HepG2 (cell line): ENCODE measurements around the gene SNX2. TPM values are rescaled to one million over a fixed set of nuclear protein-coding genes. Genes with fewer than 3 reads are reported as not detected.
A peak's percentile ranks its signal among the peaks of the same experiment; 100 is the strongest.

Source experiments
- BORCS8-MEF2B ChIP-seq: sonication (generic); formaldehyde crosslinking; IDR thresholded peaks from 2 replicates; pipeline ENCODE4 v1.8.0; 2022; ENCODE audit warnings: mild to moderate bottlenecking, missing genetic modification reagents
- GPN1 ChIP-seq: sonication (generic); formaldehyde crosslinking; IDR thresholded peaks from 2 replicates; pipeline ENCODE4 v1.5.1; 2020; ENCODE audit warnings: missing genetic modification reagents, borderline replicate concordance
- HDAC1 ChIP-seq: sonication (generic); formaldehyde crosslinking; IDR thresholded peaks from 2 replicates; pipeline ENCODE4 v1.5.1; 2020; ENCODE audit warnings: mild to moderate bottlenecking, missing genetic modification reagents
- HOXA5 ChIP-seq: sonication (generic); formaldehyde crosslinking; IDR thresholded peaks from 2 replicates; pipeline ENCODE4 v1.4.0; 2020; ENCODE audit warnings: missing genetic modification reagents
- KLF13 ChIP-seq: sonication (generic); formaldehyde crosslinking; IDR thresholded peaks from 2 replicates; pipeline ENCODE4 v1.4.0; 2020; ENCODE audit warnings: mild to moderate bottlenecking, missing genetic modification reagents
- MATR3 ChIP-seq: sonication (generic); formaldehyde crosslinking; IDR thresholded peaks from 2 replicates; pipeline ENCODE4 v1.4.0; 2020; ENCODE audit warnings: missing genetic modification reagents
- MIER3 ChIP-seq: IDR thresholded peaks from 2 replicates; pipeline ENCODE4 v1.6.1; 2016; ENCODE audit warnings: missing compliant biosample characterization, borderline replicate concordance
- NFKBIZ ChIP-seq: IDR thresholded peaks from 2 replicates; pipeline ENCODE4 v1.6.1; 2018; ENCODE audit warnings: missing genetic modification reagents, missing compliant biosample characterization
- NR1H2 ChIP-seq: sonication (generic); formaldehyde crosslinking; IDR thresholded peaks from 2 replicates; pipeline ENCODE4 v1.8.1; 2022; ENCODE audit warnings: low read depth, missing genetic modification reagents, borderline replicate concordance
- POGZ ChIP-seq: sonication (generic); formaldehyde crosslinking; IDR thresholded peaks from 2 replicates; pipeline ENCODE4 v1.4.0; 2020; ENCODE audit warnings: mild to moderate bottlenecking, missing genetic modification reagents
- RFX3 ChIP-seq: IDR thresholded peaks from 2 replicates; pipeline ENCODE4 v1.6.1; 2016; ENCODE audit warnings: missing biosample characterization, missing genetic modification reagents
- TGIF2 ChIP-seq: IDR thresholded peaks from 2 replicates; pipeline ENCODE4 v1.6.1; 2016; ENCODE audit warnings: control low read depth, missing compliant biosample characterization
- THAP11 ChIP-seq: IDR thresholded peaks from 2 replicates; pipeline ENCODE4 v1.6.1; 2016; ENCODE audit warnings: missing biosample characterization, missing genetic modification reagents
- XRCC5 ChIP-seq: fragments of 200-400 bp; formaldehyde crosslinking; optimal IDR thresholded peaks from 2 replicates; pipeline ENCODE3; 2017; ENCODE audit warnings: mild to moderate bottlenecking, low read length
- ZBTB7A ChIP-seq: sonication (generic); formaldehyde crosslinking; IDR thresholded peaks from 2 replicates; pipeline ENCODE4 v1.8.0; 2022; ENCODE audit warnings: mild to moderate bottlenecking, missing genetic modification reagents
- ZC3H13 ChIP-seq: sonication (generic); formaldehyde crosslinking; IDR thresholded peaks from 2 replicates; pipeline ENCODE4 v1.8.1; 2023; ENCODE audit warnings: mild to moderate bottlenecking, missing genetic modification reagents, moderate library complexity
- ZFP82 ChIP-seq: sonication (generic); formaldehyde crosslinking; IDR thresholded peaks from 2 replicates; pipeline ENCODE4 v1.5.1; 2020; ENCODE audit warnings: mild to moderate bottlenecking, missing genetic modification reagents, borderline replicate concordance
- ZNF124 ChIP-seq: sonication (generic); formaldehyde crosslinking; IDR thresholded peaks from 2 replicates; pipeline ENCODE4 v1.4.0; 2020; ENCODE audit warnings: missing genetic modification reagents
- ZNF138 ChIP-seq: sonication (generic); formaldehyde crosslinking; IDR thresholded peaks from 2 replicates; pipeline ENCODE4 v1.5.0; 2020; ENCODE audit warnings: mild to moderate bottlenecking, low read depth, missing genetic modification reagents
- ZNF34 ChIP-seq: sonication (generic); formaldehyde crosslinking; IDR thresholded peaks from 2 replicates; pipeline ENCODE4 v1.4.0; 2020; ENCODE audit warnings: mild to moderate bottlenecking, missing genetic modification reagents, borderline replicate concordance
- ZNF460 ChIP-seq: sonication (generic); formaldehyde crosslinking; IDR thresholded peaks from 2 replicates; pipeline ENCODE4 v1.5.1; 2020; ENCODE audit warnings: missing genetic modification reagents, mild to moderate bottlenecking, borderline replicate concordance
- ZNF558 ChIP-seq: sonication (generic); formaldehyde crosslinking; IDR thresholded peaks from 2 replicates; pipeline ENCODE4 v1.9.0; 2022; ENCODE audit warnings: mild to moderate bottlenecking, missing genetic modification reagents, borderline replicate concordance
- ZNF577 ChIP-seq: sonication (generic); formaldehyde crosslinking; IDR thresholded peaks from 2 replicates; pipeline ENCODE4 v1.4.0; 2020; ENCODE audit warnings: mild to moderate bottlenecking, low read depth, missing genetic modification reagents, borderline replicate concordance
- ZNF607 ChIP-seq: sonication (generic); formaldehyde crosslinking; IDR thresholded peaks from 2 replicates; pipeline ENCODE4 v1.5.1; 2020; ENCODE audit warnings: missing genetic modification reagents, mild to moderate bottlenecking, borderline replicate concordance
- ZNF709 ChIP-seq: sonication (generic); formaldehyde crosslinking; IDR thresholded peaks from 2 replicates; pipeline ENCODE4 v1.5.0; 2020; ENCODE audit warnings: mild to moderate bottlenecking, missing genetic modification reagents
- polyA plus RNA-seq, 8 experiments: library from polyadenylated mRNA; depleted of rRNA in 3 of 8; stranded (reverse) in 7 of 8; unstranded in 1 of 8; fragments of >200 nt; fragmentation: Illumina TruSeq in 4 of 8; extraction: Trizol in 4 of 8; gene quantifications; 2 replicates each; pipeline versions ENCODE4 v1.2.1 to v1.2.3, GENCODE V29; 2011 to 2016; ENCODE audit warnings: low read depth in 4 of 8, missing spikeins in 1 of 8, mixed read lengths in 1 of 8; ENCODE audit not compliant: insufficient read depth in 1 of 8
- total RNA-seq, 5 experiments: library from RNA; depleted of rRNA; stranded (reverse); fragments of >200 nt; fragmentation: Illumina TruSeq; extraction: Trizol; gene quantifications; 2 replicates each; pipeline ENCODE4 v1.2.3, GENCODE V29; 2016; ENCODE audit warnings: low read depth in 1 of 5
- TF ChIP-seq, protein P1 (sequence below): sonication (generic); formaldehyde crosslinking; IDR thresholded peaks from 2 replicates; pipeline ENCODE4 v1.8.0; 2022; ENCODE audit warnings: low read depth, missing genetic modification reagents
- TF ChIP-seq, protein P2 (sequence below): sonication (generic); formaldehyde crosslinking; IDR thresholded peaks from 2 replicates; pipeline ENCODE4 v1.8.0; 2022; ENCODE audit warnings: mild to moderate bottlenecking, missing genetic modification reagents; ENCODE audit not compliant: insufficient replicate concordance
- TF ChIP-seq, protein P3 (sequence below): sonication (generic); formaldehyde crosslinking; IDR thresholded peaks from 2 replicates; pipeline ENCODE4 v1.8.0; 2022; ENCODE audit warnings: mild to moderate bottlenecking, missing genetic modification reagents

The SNX2 gene
- total and polyA plus RNA-seq, 2 of the 13 experiments (the other 11 are each of a cell fraction or from before 2014, with no cell fraction given), result 26.4 to 78.8 TPM

DNA sequence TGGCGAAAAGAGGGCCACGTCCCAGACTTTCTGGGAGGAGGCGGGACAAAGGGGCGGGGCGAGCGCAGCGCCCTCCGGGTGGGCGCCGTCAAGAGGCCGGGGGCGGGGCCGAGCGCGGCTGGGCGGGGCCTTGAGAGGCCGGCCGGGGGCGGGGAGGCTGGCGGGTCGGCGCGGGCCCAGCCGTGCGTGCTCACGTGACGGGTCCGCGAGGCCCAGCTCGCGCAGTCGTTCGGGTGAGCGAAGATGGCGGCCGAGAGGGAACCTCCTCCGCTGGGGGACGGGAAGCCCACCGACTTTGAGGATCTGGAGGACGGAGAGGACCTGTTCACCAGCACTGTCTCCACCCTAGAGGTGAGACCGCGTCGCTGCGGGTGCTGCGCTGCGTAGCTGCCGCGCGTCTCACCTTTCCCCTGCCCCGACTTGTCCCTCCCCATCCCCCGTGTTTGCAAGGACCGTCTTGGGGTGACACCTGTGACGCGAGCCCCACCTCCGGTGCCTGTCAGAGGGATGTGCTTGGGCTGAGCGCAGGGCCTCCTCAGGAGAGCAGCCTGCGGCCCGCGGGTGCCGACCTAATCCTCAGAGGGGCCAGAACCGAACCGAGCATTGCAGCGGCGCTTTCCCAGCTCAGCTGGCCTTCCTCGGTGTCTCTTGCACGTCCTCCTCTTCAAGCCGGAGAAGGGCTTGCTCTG lies at the start of gene SNX2 (continued):
- TF ChIP-seq ZNF709 (CRISPR knock-in tag) (peak; percentile 65), ZNF607 (CRISPR knock-in tag) (peak; percentile 42; the same call in 1 of the 2 replicates), GPN1 (CRISPR knock-in tag) (no peak), THAP11 (CRISPR knock-in tag) (peak; percentile 56; the same call in 1 of the 2 replicates), ZFP82 (no peak), TGIF2 (peak; percentile 70), ZNF34 (CRISPR knock-in tag) (0 out of 2 replicates have a peak, but pooled peaks have one; percentile 54), RFX3 (no peak), XRCC5 (peak; percentile 28), ZNF124 (CRISPR knock-in tag) (no peak; the same call in 1 of the 2 replicates), KLF13 (CRISPR knock-in tag) (no peak), MIER3 (CRISPR knock-in tag) (no peak), MATR3 (CRISPR knock-in tag) (no peak), ZNF138 (CRISPR knock-in tag) (no peak), HDAC1 (CRISPR knock-in tag) (peak; percentile 73), ZNF558 (CRISPR knock-in tag) (no peak; the same call in 1 of the 2 replicates), POGZ (CRISPR knock-in tag) (peak; percentile 84; the same call in 1 of the 2 replicates), NFKBIZ (CRISPR knock-in tag) (no peak), HOXA5 (peak; percentile 53; the same call in 1 of the 2 replicates), ZBTB7A (CRISPR knock-in tag) (peak; percentile 70; the same call in 1 of the 2 replicates), ZC3H13 (CRISPR knock-in tag) (no peak), ZNF577 (no peak), ZNF460 (CRISPR knock-in tag) (no peak), BORCS8-MEF2B (CRISPR knock-in tag) (peak; percentile 43; the same call in 1 of the 2 replicates), NR1H2 (CRISPR knock-in tag) (no peak)
- TF ChIP-seq, protein P1, sequence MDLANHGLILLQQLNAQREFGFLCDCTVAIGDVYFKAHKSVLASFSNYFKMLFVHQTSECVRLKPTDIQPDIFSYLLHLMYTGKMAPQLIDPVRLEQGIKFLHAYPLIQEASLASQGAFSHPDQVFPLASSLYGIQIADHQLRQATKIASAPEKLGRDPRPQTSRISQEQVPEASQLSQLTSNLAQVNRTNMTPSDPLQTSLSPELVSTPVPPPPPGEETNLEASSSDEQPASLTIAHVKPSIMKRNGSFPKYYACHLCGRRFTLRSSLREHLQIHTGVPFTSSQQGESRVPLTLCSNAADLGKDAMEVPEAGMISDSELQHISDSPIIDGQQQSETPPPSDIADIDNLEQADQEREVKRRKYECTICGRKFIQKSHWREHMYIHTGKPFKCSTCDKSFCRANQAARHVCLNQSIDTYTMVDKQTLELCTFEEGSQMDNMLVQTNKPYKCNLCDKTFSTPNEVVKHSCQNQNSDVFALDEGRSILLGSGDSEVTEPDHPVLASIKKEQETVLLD (CRISPR knock-in tag), result no peak
- TF ChIP-seq, protein P2, sequence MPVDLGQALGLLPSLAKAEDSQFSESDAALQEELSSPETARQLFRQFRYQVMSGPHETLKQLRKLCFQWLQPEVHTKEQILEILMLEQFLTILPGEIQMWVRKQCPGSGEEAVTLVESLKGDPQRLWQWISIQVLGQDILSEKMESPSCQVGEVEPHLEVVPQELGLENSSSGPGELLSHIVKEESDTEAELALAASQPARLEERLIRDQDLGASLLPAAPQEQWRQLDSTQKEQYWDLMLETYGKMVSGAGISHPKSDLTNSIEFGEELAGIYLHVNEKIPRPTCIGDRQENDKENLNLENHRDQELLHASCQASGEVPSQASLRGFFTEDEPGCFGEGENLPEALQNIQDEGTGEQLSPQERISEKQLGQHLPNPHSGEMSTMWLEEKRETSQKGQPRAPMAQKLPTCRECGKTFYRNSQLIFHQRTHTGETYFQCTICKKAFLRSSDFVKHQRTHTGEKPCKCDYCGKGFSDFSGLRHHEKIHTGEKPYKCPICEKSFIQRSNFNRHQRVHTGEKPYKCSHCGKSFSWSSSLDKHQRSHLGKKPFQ (CRISPR knock-in tag), result no peak
- TF ChIP-seq, protein P3, sequence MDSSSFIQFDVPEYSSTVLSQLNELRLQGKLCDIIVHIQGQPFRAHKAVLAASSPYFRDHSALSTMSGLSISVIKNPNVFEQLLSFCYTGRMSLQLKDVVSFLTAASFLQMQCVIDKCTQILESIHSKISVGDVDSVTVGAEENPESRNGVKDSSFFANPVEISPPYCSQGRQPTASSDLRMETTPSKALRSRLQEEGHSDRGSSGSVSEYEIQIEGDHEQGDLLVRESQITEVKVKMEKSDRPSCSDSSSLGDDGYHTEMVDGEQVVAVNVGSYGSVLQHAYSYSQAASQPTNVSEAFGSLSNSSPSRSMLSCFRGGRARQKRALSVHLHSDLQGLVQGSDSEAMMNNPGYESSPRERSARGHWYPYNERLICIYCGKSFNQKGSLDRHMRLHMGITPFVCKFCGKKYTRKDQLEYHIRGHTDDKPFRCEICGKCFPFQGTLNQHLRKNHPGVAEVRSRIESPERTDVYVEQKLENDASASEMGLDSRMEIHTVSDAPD, result no peak
